Panc1 (cell line): Measurements from ENCODE around the gene FOS. TPM values are rescaled to one million over a fixed set of nuclear protein-coding genes. Genes with fewer than 3 reads are reported as not detected.

Experiments
- ATAC-seq: fragments of 200-7000 bp; cut with Tn5 transposase; 2 replicates; pipeline ENCODE4 v1.9.1; 2020; ENCODE audit warnings: mild to moderate bottlenecking, moderate library complexity
- BruUV-seq: library from RNA; stranded (reverse); fragments of 400-500 nt; replicated peaks from 2 replicates; lab custom pipeline; 2021; lab: Mats Ljungman, UMichigan
- CTCF ChIA-PET: fragments of 300-600 bp; sonication (Branson Sonifier 250); formaldehyde crosslinking; loops from one replicate; lab custom pipeline; 2022; ENCODE audit warnings: antibody characterized with exemption; lab: Charles Lee
- POLR2A ChIA-PET: fragments of 300-600 bp; sonication (Branson Sonifier 250); formaldehyde crosslinking; loops from one replicate; lab custom pipeline; 2022; ENCODE audit warnings: antibody characterized with exemption; lab: Charles Lee
- DNase-seq: peaks from one replicate; pipeline ENCODE4 v3.0.0-alpha.2; 2010; ENCODE audit warnings: low read depth, low spot score
- H3K27ac ChIP-seq: 2 replicates; pipeline ENCODE4 v1.5.1; 2011; ENCODE audit warnings: mild to moderate bottlenecking, low read length, inconsistent platforms
- H3K27me3 ChIP-seq: fragments of 200-500 bp; sonication (Bioruptor generic); 2 replicates; pipeline ENCODE4 v1.6.0; 2014; ENCODE audit warnings: low read length, inconsistent platforms; ENCODE audit not compliant: control insufficient read depth, insufficient read depth
- H3K36me3 ChIP-seq: fragments of 200-500 bp; sonication (Bioruptor generic); 2 replicates; pipeline ENCODE4 v1.5.1; 2014; ENCODE audit warnings: inconsistent platforms, mild to moderate bottlenecking, low read length, moderate library complexity; ENCODE audit not compliant: control insufficient read depth, insufficient read depth
- H3K4me1 ChIP-seq: 2 replicates; pipeline ENCODE4 v1.5.1; 2011; ENCODE audit warnings: inconsistent platforms, mild to moderate bottlenecking, low read length, moderate library complexity; ENCODE audit not compliant: control insufficient read depth, insufficient read depth
- H3K4me3 ChIP-seq, 2 experiments: 2 replicates each; pipeline ENCODE4 v1.5.1; 2011 to 2012; ENCODE audit warnings: low read depth in 2 of 2, low read length in 2 of 2, mild to moderate bottlenecking in 2 of 2, inconsistent platforms in 1 of 2, moderate library complexity in 1 of 2
- H3K9me3 ChIP-seq: fragments of 200-500 bp; sonication (Bioruptor generic); 2 replicates; pipeline ENCODE4 v1.5.1; 2014; ENCODE audit warnings: low read depth, mild to moderate bottlenecking, inconsistent platforms, low read length, moderate library complexity; ENCODE audit not compliant: control insufficient read depth, insufficient read depth
- POLR2AphosphoS5 ChIP-seq: IDR thresholded peaks from 2 replicates; pipeline ENCODE4 v1.6.1; 2012; ENCODE audit warnings: mild to moderate bottlenecking, low read depth, low read length, moderate library complexity
- SIN3A ChIP-seq: IDR thresholded peaks from 2 replicates; pipeline ENCODE4 v1.6.1; 2012; ENCODE audit warnings: low read depth, mild to moderate bottlenecking, low read length, moderate library complexity, borderline replicate concordance; ENCODE audit not compliant: insufficient read depth
- TCF7L2 ChIP-seq: IDR thresholded peaks from 2 replicates; pipeline ENCODE4 v1.6.1; 2011; ENCODE audit warnings: mild to moderate bottlenecking, low read depth, low read length, inconsistent platforms
- in situ Hi-C: cut with HindIII; loops from 2 replicates; pipeline ENCODE4 v1.10.0; 2016; ENCODE audit warnings: low sequenced_read_pairs, low pct_unique_long_range_greater_than_20kb
- intact Hi-C: fragments of 100-400 bp; cut with micrococcal nuclease; formaldehyde crosslinking; loops from one replicate; pipeline ENCODE4 v1.10.0; 2022; ENCODE audit not compliant: unreplicated experiment
- total RNA-seq: library from RNA; stranded (reverse); gene quantifications from one replicate; pipeline ENCODE4 v1.2.1, GENCODE V29; 2021; ENCODE audit not compliant: unreplicated experiment
- TF ChIP-seq, protein P1 (sequence below), 2 experiments: IDR thresholded peaks; 2 replicates each; pipeline ENCODE4 v1.6.1; 2011 to 2012; ENCODE audit warnings: low read depth in 2 of 2, control low read depth in 1 of 2, low read length in 1 of 2, mild to moderate bottlenecking in 1 of 2, moderate library complexity in 1 of 2; ENCODE audit not compliant: insufficient read depth in 1 of 2
- TF ChIP-seq, protein P2 (sequence below): fragments of 450-650 bp; IDR thresholded peaks from 2 replicates; pipeline ENCODE4 v1.5.1; 2017; ENCODE audit warnings: mild to moderate bottlenecking

The FOS gene
- total RNA-seq, 1 experiment from 2014 or later: 26.8 TPM

GRCh38 chr14:75292101-75292563 is 13.5 kb downstream of the FOS start:
- in situ Hi-C loops (no loop called here), intact Hi-C loops (loop anchor here (10.0 kb wide), 1 partner anchor 427 kb away; no protein-coding TSS in a partner anchor)
- H3K9me3 ChIP-seq: no peaks in the 10 kb centered on the region
- no peak overlapping the region for H3K27ac ChIP-seq
- BruUV-seq: no TSS peak
- H3K4me3 ChIP-seq: no peak overlapping the region
- no peaks in the 10 kb centered on the region for H3K4me1 ChIP-seq
- ATAC-seq (no peak), DNase-seq (no peak)
- CTCF ChIA-PET: no interaction called here
- no peaks in the 10 kb centered on the region for H3K27me3 ChIP-seq
- H3K36me3 ChIP-seq: no peaks in the 10 kb centered on the region
- POLR2A ChIA-PET: interaction anchor here (0.6 to 1.5 kb wide), 3 partner anchors 11 to 211 kb away, joined by 3 read pairs; partner anchors contain the start of gene NEK9
- TF ChIP-seq, protein P1, sequence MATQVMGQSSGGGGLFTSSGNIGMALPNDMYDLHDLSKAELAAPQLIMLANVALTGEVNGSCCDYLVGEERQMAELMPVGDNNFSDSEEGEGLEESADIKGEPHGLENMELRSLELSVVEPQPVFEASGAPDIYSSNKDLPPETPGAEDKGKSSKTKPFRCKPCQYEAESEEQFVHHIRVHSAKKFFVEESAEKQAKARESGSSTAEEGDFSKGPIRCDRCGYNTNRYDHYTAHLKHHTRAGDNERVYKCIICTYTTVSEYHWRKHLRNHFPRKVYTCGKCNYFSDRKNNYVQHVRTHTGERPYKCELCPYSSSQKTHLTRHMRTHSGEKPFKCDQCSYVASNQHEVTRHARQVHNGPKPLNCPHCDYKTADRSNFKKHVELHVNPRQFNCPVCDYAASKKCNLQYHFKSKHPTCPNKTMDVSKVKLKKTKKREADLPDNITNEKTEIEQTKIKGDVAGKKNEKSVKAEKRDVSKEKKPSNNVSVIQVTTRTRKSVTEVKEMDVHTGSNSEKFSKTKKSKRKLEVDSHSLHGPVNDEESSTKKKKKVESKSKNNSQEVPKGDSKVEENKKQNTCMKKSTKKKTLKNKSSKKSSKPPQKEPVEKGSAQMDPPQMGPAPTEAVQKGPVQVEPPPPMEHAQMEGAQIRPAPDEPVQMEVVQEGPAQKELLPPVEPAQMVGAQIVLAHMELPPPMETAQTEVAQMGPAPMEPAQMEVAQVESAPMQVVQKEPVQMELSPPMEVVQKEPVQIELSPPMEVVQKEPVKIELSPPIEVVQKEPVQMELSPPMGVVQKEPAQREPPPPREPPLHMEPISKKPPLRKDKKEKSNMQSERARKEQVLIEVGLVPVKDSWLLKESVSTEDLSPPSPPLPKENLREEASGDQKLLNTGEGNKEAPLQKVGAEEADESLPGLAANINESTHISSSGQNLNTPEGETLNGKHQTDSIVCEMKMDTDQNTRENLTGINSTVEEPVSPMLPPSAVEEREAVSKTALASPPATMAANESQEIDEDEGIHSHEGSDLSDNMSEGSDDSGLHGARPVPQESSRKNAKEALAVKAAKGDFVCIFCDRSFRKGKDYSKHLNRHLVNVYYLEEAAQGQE (IDR thresholded peaks at IDR 0.05; ENCODE audit: insufficient read depth in 1 of 2, low read depth in 2 of 2, low read length in 1 of 2): no peak
- TF ChIP-seq POLR2AphosphoS5 (no peak), TCF7L2 (no peak), SIN3A (no peak)
- TF ChIP-seq, protein P2, sequence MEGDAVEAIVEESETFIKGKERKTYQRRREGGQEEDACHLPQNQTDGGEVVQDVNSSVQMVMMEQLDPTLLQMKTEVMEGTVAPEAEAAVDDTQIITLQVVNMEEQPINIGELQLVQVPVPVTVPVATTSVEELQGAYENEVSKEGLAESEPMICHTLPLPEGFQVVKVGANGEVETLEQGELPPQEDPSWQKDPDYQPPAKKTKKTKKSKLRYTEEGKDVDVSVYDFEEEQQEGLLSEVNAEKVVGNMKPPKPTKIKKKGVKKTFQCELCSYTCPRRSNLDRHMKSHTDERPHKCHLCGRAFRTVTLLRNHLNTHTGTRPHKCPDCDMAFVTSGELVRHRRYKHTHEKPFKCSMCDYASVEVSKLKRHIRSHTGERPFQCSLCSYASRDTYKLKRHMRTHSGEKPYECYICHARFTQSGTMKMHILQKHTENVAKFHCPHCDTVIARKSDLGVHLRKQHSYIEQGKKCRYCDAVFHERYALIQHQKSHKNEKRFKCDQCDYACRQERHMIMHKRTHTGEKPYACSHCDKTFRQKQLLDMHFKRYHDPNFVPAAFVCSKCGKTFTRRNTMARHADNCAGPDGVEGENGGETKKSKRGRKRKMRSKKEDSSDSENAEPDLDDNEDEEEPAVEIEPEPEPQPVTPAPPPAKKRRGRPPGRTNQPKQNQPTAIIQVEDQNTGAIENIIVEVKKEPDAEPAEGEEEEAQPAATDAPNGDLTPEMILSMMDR: no peak

GRCh38 chr14:75292886-75293285 is 14.3 kb downstream of the FOS start:
- intact Hi-C loops: loop anchor here (10.0 kb wide), 1 partner anchor 428 kb away; no protein-coding TSS in a partner anchor
- BruUV-seq: no TSS peak
- CTCF ChIA-PET: no interaction called here
- DNase-seq (no peak), ATAC-seq (no peak)
- POLR2A ChIA-PET: interaction anchor here (1.5 kb wide), 1 partner anchor 167 kb away, joined by 3 read pairs; the partner anchor contains the start of gene NEK9
- in situ Hi-C loops: no loop called here
- Histone ChIP-seq H3K27ac (no peak overlapping the region), H3K9me3 (no peaks in the 10 kb centered on the region), H3K4me3 (no peak overlapping the region), H3K27me3 (no peaks in the 10 kb centered on the region), H3K36me3 (no peaks in the 10 kb centered on the region), H3K4me1 (no peaks in the 10 kb centered on the region)
- TF ChIP-seq TCF7L2 (no peak), SIN3A (no peak), POLR2AphosphoS5 (no peak)
- TF ChIP-seq, protein P2: no peak
- TF ChIP-seq, protein P1 (IDR thresholded peaks at IDR 0.05; ENCODE audit: insufficient read depth in 1 of 2, low read depth in 2 of 2, low read length in 1 of 2): no peak
